HG02970 (cell line): ENCODE measurements around the gene VEGFB.

Experiments used
- ATAC-seq: cut with Tn5 transposase; IDR thresholded peaks from one replicate; pipeline ENCODE4 v1.9.1; 2021; ENCODE audit warnings: mild to moderate bottlenecking, moderate library complexity, moderate number of reproducible peaks; ENCODE audit not compliant: unreplicated experiment, low FRiP score

Gene VEGFB

GRCh38 chr11:64230171-64230984 lies 4.0 kb upstream of the VEGFB start, which contains the start of gene DNAJC4:
Gene DNAJC4, plus strand, starts transcription at chr11:64230548. Its CDS starts 307 bp downstream, at chr11:64230855.
- ATAC-seq = peak; percentile 40

GRCh38 chr11:64230985-64231365 lies 3.4 kb upstream of the VEGFB start:
- no peak for ATAC-seq

DNA sequence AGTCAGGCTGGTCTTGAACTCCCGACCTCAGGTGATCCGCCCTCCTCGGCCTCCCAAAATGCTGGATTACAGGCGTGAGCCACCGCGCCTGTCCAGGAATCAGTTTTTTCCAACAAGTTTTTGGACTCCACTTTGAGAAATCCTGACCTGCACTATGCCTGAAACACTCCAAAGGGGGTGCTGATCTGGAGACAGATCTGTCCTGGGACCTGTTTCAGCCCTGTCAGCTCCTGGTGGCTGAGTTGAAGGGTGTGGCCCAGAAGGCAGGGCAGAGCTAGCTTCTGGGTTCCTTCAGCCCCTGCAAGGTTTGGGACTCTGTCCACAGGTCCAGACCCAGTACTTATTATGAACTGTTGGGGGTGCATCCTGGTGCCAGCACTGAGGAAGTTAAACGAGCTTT lies 2.8 kb upstream of the VEGFB start:
- ATAC-seq = no peak

DNA sequence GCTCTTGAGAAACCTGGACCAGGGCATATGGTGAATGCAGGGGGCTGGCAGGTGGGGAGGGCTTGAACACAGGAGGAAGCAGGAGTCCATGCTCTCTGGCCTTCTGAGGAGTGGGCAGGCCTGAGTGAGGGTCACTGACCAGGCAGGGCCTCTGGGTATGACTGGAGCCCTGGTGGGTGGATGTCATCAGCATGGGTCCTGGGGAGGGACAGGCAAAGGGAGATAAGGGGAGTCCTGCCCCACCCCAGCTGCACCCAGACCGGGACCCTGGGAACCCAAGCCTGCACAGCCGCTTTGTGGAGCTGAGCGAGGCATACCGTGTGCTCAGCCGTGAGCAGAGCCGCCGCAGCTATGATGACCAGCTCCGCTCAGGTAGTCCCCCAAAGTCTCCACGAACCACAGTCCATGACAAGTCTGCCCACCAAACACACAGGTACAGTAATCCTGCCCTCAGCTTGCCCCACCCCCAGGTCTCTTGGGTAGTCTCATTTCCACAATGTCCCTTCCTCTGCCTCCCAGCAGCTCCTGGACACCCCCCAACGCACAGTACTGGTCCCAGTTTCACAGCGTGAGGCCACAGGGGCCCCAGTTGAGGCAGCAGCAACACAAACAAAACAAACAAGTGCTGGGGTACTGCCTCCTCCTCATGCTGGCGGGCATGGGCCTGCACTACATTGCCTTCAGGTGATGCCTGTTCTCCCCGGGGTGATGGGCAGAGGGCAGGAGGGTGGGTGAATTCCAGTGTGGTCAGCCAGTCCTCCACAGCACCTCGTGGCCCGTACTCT lies 2.0 kb upstream of the VEGFB start:
- ATAC-seq = no peak

- ATAC-seq = no peak
Measured at GRCh38 chr11:64232967-64233315, 1.4 kb upstream of the VEGFB start.

DNA sequence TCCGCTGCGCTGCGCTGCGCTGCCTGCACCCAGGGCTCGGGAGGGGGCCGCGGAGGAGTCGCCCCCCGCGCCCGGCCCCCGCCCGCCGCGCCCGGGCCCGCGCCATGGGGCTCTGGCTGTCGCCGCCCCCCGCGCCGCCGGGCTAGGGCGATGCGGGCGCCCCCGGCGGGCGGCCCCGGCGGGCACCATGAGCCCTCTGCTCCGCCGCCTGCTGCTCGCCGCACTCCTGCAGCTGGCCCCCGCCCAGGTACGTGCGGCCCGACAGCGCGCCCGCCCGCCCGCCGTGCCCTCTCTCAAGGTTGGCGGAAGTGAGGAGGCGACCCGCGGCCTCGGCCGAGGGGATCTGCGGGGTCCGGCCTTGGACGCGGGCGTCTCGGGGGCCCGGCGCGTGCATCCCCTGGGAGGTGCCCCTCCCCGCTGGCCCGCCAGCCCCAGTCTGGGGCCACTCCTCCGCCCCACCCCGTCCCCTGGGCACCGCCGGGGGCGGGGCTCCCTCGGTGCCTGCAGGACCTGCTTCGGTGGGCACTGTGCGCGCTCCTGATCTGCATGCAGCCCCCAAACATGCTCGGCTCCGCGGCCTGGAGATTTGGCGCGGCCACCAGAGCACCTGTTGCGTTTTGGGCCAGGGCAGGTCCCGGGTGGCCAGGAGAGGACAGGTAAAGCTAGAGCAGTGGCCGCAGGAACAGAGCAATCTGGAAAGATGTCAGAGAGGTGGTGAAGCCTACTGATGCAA lies 429 bp downstream of the VEGFB start:
- ATAC-seq = peak; percentile 16

- ATAC-seq = no peak
Measured at GRCh38 chr11:64235437-64236161, 1.2 kb downstream of the VEGFB start.

GRCh38 chr11:64237484-64237951 lies 3.1 kb downstream of the VEGFB start:
- no peak for ATAC-seq

GRCh38 chr11:64238076-64238475 lies 3.7 kb downstream of the VEGFB start:
- no peak for ATAC-seq

DNA sequence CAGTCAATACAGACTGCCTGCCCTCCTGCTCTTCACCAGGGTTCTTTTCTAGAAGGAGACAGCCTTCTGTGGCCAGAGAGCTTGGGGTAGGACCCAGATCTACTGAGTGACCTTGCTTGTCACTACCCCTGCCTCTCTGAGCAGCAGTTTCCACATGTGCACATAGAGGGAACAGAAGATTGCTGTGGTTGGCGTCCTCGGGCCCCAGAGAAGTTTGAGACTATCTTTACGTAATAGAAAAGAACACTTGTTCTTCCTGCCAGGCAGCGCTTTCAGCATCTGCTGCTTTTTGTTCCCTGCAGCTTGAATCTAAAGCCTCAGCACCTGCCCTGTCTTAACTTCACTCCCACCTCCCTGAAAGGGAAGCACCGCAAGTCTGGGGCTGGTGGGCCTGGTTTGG lies 4.6 kb downstream of the VEGFB start:
- no peak for ATAC-seq

DNA sequence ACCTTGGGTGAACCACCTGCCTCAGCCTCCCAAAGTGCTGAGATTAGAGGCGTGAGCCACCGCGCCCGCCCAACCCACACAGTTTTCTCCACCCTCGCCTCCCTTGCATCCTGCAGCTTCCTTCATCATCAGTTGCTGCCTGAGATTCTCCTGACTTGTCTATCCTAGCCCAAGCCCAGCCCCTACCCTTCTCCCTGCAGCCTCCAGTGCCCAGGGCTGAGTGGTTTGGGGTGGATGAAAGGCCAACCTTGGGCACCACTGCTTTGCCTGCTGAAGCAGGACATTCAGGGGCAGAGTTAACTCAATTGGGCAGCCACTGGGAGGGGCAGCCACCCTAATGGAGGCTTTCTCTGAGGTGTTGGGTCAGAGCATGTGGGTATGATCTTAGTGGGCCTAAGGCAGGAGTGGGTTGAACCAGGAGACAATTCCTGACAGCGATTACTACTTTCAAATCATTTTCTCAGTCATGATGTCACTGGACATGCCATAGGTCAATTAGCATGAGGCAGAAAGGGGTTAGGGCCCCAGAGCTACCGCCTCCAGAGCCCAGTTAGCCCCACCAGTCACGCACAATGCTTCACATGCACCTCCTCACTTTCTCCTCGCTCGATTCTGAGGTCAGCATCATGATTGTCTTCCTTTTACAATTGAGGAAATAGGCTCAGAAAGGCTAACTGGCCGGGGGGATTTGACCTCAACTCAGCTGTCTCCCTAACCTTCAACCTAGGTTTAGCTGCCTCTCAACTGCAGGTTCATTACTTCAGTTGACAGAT lies 5.5 kb downstream of the VEGFB start:
- ATAC-seq = no peak

GRCh38 chr11:64240435-64241240 lies 6.3 kb downstream of the VEGFB start, which contains the start of gene FKBP2:
Gene FKBP2, plus strand, starts transcription at chr11:64241095. Its CDS starts 1,293 bp downstream, at chr11:64242388.
- ATAC-seq = peak; percentile 52

GRCh38 chr11:64241241-64241490 lies 6.8 kb downstream of the VEGFB start:
- peak; percentile 66 for ATAC-seq

DNA sequence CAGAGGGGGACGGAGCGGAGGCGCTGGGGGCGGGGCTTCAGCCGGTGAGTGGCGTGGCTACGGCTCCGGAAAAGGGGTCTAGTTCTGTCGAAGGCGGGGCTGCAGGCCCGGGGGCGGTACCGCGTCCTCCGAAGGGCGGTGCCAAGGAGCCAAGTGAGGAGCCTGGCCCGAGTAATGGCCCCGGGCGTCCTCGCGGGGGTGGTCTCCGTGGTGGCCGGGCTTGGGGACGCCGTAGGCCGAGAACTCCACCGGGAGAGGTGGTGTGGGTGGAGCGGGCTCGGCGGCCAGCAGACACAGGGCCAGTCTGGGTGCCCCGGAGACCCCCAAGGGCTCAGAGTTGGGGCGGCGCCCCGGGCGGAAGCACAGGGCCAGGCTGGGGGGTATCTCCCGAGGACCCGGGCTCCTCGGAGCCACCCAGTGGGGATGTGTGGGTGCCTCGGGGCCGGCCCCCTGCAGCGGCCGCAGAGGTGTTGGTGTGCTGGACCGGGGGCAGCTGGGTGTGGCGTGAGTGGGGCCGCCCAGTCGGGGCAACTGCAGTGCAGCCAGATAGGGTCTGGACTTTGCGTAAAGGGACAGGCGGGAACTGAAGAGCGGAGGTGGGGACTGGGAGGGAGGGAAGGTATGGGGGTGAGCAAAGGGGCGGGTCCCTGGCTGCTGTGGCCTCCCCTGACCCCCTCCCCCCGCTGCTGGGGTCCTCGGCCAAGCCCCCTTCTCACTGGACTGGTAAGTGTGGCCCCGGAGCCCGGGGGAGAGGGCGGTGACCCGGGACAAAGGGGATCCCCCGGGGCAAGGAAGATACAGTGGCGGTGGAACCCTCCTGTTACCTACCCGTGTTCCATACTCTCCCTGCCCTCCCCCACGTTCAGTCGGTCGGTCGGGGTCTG lies 7.3 kb downstream of the VEGFB start:
- peak; percentile 8 for ATAC-seq

DNA sequence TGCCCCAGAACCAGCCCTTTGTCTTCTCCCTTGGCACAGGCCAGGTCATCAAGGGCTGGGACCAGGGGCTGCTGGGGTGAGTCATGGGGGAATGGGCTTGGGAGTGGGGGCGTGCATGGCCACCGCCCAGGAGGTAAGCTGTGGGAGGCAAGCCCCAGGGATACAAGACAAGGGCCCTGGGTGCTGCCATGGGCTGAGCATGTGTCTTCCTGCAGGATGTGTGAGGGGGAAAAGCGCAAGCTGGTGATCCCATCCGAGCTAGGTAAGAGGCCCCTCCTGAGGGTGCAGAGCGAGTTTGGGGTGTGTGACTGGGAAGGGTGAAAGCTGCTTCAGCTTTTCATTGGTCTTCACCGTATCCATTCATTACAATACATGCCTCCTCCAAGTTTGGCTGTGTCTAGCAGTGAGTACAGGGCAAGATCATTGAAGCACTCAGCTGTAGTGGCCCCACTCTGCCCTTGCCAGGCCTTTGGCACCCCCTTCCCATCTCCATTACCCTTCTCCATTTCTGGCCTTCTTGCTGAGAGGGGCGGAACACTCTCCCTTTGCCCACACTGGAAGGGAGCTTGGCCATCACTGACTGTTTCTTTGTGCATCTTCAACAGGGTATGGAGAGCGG lies 9.0 kb downstream of the VEGFB start:
- ATAC-seq = no peak

DNA sequence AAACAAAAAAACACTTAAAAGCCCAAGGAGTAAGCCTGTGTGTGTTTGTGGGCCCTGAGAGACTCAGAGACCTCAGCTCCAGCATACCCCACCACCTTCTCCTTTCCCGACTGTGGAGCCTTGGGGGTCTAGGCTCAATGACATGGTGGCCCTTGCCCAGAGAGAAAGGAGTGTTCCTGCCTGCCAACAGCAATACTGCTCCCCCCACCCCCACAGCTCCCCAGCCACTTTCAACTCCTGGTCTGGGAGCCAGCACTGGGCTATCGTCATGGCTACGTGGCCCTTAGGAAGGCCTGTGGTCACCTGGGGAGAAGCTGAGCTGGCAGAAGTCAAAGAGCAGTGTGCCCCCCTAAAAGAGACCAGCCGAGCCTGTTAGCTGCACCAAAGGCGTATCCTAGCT lies 9.7 kb downstream of the VEGFB start:
- no peak for ATAC-seq

DNA sequence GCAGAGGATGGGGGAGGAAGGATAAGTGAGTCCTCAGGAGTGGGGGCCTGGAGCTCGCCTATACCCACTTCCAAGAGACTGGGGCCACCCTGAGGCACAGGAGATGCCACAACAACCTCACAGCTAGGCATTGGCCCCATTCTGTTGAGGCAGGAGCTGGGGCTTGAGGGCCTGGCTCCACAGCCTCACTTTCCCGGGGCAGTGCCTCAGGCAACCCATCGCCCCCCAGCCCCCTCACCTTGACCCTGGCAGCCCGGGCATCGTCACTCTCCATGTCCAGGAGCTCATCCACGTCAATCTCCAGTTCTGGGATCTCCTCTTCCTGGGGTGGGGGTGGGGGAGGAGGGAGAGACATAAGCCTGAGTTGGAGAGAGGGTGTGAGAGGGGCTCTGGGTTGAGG lies 10.6 kb downstream of the VEGFB start:
- ATAC-seq = no peak

- ATAC-seq = no peak
Measured at GRCh38 chr11:64245401-64245796, 11.0 kb downstream of the VEGFB start.
